ENCODE results near the gene MMRN1. TPM values are rescaled to one million over a fixed set of nuclear protein-coding genes. Genes with fewer than 3 reads are reported as not detected.

Gene MMRN1
- total RNA-seq, 2 donors from 2014 or later = 7.3 to 17.8 TPM

GRCh38 chr4:89981789-89982334 is 87.2 kb downstream of the MMRN1 start:
- H3K9me3 ChIP-seq = no peaks in the 10 kb centered on the region
- H3K4me1 ChIP-seq (ENCODE audit: control insufficient read depth in 1 of 2, low read depth in 2 of 2) = no peaks in the 10 kb centered on the region
- ATAC-seq (ENCODE audit: insufficient number of reproducible peaks, low FRiP score, low read depth) (no peak), DNase-seq (ENCODE audit: low spot score) (no peak)
- no peaks in the 10 kb centered on the region for H3K36me3 ChIP-seq
- no peak for TF ChIP-seq CTCF (IDR thresholded peaks at IDR 0.05)
- no peak overlapping the region for H3K4me3 ChIP-seq
- H3K27ac ChIP-seq = no peak overlapping the region
- H3K27me3 ChIP-seq (replicated peaks; ENCODE audit: insufficient read depth) = no peaks in the 10 kb centered on the region

- Histone ChIP-seq H3K4me1 (ENCODE audit: control insufficient read depth in 1 of 2, low read depth in 2 of 2) (no peaks in the 10 kb centered on the region), H3K4me3 (no peak overlapping the region), H3K9me3 (no peaks in the 10 kb centered on the region), H3K27me3 (replicated peaks; ENCODE audit: insufficient read depth) (no peaks in the 10 kb centered on the region), H3K27ac (no peak overlapping the region), H3K36me3 (no peaks in the 10 kb centered on the region)
- no peak for DNase-seq (ENCODE audit: low spot score)
- no peak for TF ChIP-seq CTCF (IDR thresholded peaks at IDR 0.05)
- ATAC-seq (ENCODE audit: insufficient number of reproducible peaks, low FRiP score, low read depth) = no peak
These were observed 93.6 kb downstream of the MMRN1 start for GRCh38 chr4:89988268-89988667.

GRCh38 chr4:89992744-89993143 is 98.1 kb downstream of the MMRN1 start:
- H3K4me3 ChIP-seq = no peak overlapping the region
- DNase-seq (ENCODE audit: low spot score) (no peak), ATAC-seq (ENCODE audit: insufficient number of reproducible peaks, low FRiP score, low read depth) (no peak)
- no peak overlapping the region for H3K27ac ChIP-seq
- no peaks in the 10 kb centered on the region for H3K9me3 ChIP-seq
- no peaks in the 10 kb centered on the region for H3K4me1 ChIP-seq (ENCODE audit: control insufficient read depth in 1 of 2, low read depth in 2 of 2)
- H3K36me3 ChIP-seq = no peaks in the 10 kb centered on the region
- TF ChIP-seq CTCF (IDR thresholded peaks at IDR 0.05) = no peak
- H3K27me3 ChIP-seq (replicated peaks; ENCODE audit: insufficient read depth) = no peaks in the 10 kb centered on the region

- Histone ChIP-seq H3K9me3 (no peaks in the 10 kb centered on the region), H3K36me3 (no peaks in the 10 kb centered on the region), H3K27me3 (replicated peaks; ENCODE audit: insufficient read depth) (no peaks in the 10 kb centered on the region), H3K4me1 (ENCODE audit: control insufficient read depth in 1 of 2, low read depth in 2 of 2) (no peaks in the 10 kb centered on the region), H3K4me3 (no peak overlapping the region), H3K27ac (no peak overlapping the region)
- no peak for DNase-seq (ENCODE audit: low spot score)
- ATAC-seq (ENCODE audit: insufficient number of reproducible peaks, low FRiP score, low read depth) = no peak
- no peak for TF ChIP-seq CTCF (IDR thresholded peaks at IDR 0.05)
These were observed 99.7 kb downstream of the MMRN1 start for GRCh38 chr4:89994176-89994873.

- Histone ChIP-seq H3K9me3 (no peaks in the 10 kb centered on the region), H3K27ac (no peak overlapping the region), H3K4me1 (ENCODE audit: control insufficient read depth in 1 of 2, low read depth in 2 of 2) (no peaks in the 10 kb centered on the region), H3K27me3 (replicated peaks; ENCODE audit: insufficient read depth) (no peaks in the 10 kb centered on the region), H3K36me3 (no peaks in the 10 kb centered on the region), H3K4me3 (no peak overlapping the region)
- ATAC-seq (ENCODE audit: insufficient number of reproducible peaks, low FRiP score, low read depth) = no peak
- no peak for DNase-seq (ENCODE audit: low spot score)
- TF ChIP-seq CTCF (IDR thresholded peaks at IDR 0.05) = no peak
These were observed 100.4 kb downstream of the MMRN1 start for GRCh38 chr4:89995006-89995405.

All from thoracic aorta (tissue), 2 donors.